Nephron progenitor cell (in vitro differentiated cells): ENCODE data around the gene SYNM.
A peak's percentile ranks its signal among the peaks of the same experiment; 100 is the strongest.

Source experiments
- DNase-seq: peaks from one replicate; pipeline ENCODE4 v3.0.0; 2021
- H3K27ac Mint-ChIP-seq: 2 replicates; pipeline ENCODE4 v1.8.0; 2021; ENCODE audit warnings: mild to moderate bottlenecking, moderate library complexity, mixed read lengths
- H3K27me3 Mint-ChIP-seq: 2 replicates; pipeline ENCODE4 v1.8.0; 2021; ENCODE audit warnings: mild to moderate bottlenecking, low read depth, mixed read lengths; ENCODE audit not compliant: poor library complexity
- H3K36me3 Mint-ChIP-seq: 2 replicates; pipeline ENCODE4 v1.8.0; 2021; ENCODE audit warnings: low read depth, mixed read lengths
- H3K4me1 Mint-ChIP-seq: 2 replicates; pipeline ENCODE4 v1.8.0; 2021; ENCODE audit warnings: mixed read lengths
- H3K4me3 Mint-ChIP-seq: 2 replicates; pipeline ENCODE4 v1.8.0; 2021; ENCODE audit warnings: mild to moderate bottlenecking, moderate library complexity, mixed read lengths
- H3K9me3 Mint-ChIP-seq: 2 replicates; pipeline ENCODE4 v1.8.0; 2021; ENCODE audit warnings: mild to moderate bottlenecking, moderate library complexity, mixed read lengths
- TF ChIP-seq, protein P1 (sequence below): fragments of 200-600 bp; sonication (generic); IDR thresholded peaks from 2 replicates; pipeline ENCODE4 v1.5.0; 2021; ENCODE audit warnings: antibody characterized with exemption

SYNM gene

GRCh38 chr15:99174567-99175395, 69.9 kb downstream of the SYNM start:
- Mint-ChIP-seq H3K27ac (peak overlapping the region; percentile 90), H3K9me3 (no peaks in the 10 kb centered on the region), H3K27me3 (peaks cover 3% of the 10 kb centered on the region), H3K4me1 (peaks cover 28% of the 10 kb centered on the region), H3K36me3 (peaks cover 31% of the 10 kb centered on the region), H3K4me3 (no peak overlapping the region)
- TF ChIP-seq, protein P1, sequence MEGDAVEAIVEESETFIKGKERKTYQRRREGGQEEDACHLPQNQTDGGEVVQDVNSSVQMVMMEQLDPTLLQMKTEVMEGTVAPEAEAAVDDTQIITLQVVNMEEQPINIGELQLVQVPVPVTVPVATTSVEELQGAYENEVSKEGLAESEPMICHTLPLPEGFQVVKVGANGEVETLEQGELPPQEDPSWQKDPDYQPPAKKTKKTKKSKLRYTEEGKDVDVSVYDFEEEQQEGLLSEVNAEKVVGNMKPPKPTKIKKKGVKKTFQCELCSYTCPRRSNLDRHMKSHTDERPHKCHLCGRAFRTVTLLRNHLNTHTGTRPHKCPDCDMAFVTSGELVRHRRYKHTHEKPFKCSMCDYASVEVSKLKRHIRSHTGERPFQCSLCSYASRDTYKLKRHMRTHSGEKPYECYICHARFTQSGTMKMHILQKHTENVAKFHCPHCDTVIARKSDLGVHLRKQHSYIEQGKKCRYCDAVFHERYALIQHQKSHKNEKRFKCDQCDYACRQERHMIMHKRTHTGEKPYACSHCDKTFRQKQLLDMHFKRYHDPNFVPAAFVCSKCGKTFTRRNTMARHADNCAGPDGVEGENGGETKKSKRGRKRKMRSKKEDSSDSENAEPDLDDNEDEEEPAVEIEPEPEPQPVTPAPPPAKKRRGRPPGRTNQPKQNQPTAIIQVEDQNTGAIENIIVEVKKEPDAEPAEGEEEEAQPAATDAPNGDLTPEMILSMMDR: no peak
- DNase-seq: no peak

- peaks cover 37% of the 10 kb centered on the region for H3K4me1 Mint-ChIP-seq
- DNase-seq: no peak
- TF ChIP-seq, protein P1: no peak
- no peak overlapping the region for H3K27ac Mint-ChIP-seq
- no peaks in the 10 kb centered on the region for H3K9me3 Mint-ChIP-seq
- H3K27me3 Mint-ChIP-seq: peaks cover 9% of the 10 kb centered on the region
- peaks cover 23% of the 10 kb centered on the region for H3K36me3 Mint-ChIP-seq
- no peak overlapping the region for H3K4me3 Mint-ChIP-seq
Measured at GRCh38 chr15:99176757-99177156, 71.9 kb downstream of the SYNM start.

- H3K9me3 Mint-ChIP-seq: no peaks in the 10 kb centered on the region
- DNase-seq: no peak
- peaks cover 17% of the 10 kb centered on the region for H3K36me3 Mint-ChIP-seq
- TF ChIP-seq, protein P1: no peak
- H3K27ac Mint-ChIP-seq: no peak overlapping the region
- peaks cover 9% of the 10 kb centered on the region for H3K27me3 Mint-ChIP-seq
- H3K4me3 Mint-ChIP-seq: no peak overlapping the region
- H3K4me1 Mint-ChIP-seq: peaks cover 46% of the 10 kb centered on the region
Measured at GRCh38 chr15:99177679-99178078, 72.8 kb downstream of the SYNM start.

DNA sequence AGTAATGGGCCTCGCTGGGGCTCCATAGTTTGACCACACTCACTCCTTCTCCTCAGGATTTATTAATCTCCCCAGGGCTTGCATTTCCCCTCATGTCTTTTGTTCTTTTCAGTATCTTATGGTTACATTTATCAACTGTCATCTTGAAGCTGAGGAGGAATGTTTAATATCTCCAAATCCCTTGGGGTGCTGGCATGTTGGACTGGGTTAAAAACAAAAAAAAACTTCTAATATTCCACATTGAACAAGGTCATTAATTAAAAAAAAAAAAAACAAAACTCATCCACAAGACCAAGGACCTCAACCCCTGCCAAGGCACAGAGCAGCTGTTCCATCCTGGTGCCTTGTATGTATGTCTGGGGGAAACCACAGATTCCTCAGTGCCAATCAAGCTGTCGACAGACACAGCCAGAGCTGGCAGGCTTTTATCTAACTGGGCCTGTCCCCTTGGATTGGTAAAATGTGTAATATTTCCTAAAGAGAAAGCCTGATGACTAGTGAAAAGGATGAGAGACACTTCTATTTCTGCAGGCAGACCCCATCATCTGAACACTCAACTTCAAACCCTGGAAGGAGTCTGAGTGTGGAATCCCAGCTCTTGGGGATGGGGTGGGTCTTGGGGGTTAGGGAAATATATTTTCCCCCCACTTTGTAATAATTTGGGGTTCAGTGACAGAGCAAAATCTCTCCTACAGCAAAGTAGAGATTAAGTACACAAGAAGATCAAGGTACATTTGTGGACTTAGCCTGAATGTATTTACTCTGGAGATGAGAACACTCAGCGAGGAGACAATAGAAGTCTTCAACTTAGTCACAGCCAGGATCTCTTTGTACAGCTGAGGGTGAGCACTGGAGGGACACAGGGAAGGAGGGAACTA, 75.4 kb downstream of the SYNM start:
- TF ChIP-seq, protein P1: no peak
- no peak overlapping the region for H3K4me3 Mint-ChIP-seq
- H3K9me3 Mint-ChIP-seq: no peaks in the 10 kb centered on the region
- H3K4me1 Mint-ChIP-seq: peaks cover 28% of the 10 kb centered on the region
- peaks cover 9% of the 10 kb centered on the region for H3K27me3 Mint-ChIP-seq
- H3K27ac Mint-ChIP-seq: no peak overlapping the region
- H3K36me3 Mint-ChIP-seq: peaks cover 31% of the 10 kb centered on the region
- DNase-seq: no peak

DNA sequence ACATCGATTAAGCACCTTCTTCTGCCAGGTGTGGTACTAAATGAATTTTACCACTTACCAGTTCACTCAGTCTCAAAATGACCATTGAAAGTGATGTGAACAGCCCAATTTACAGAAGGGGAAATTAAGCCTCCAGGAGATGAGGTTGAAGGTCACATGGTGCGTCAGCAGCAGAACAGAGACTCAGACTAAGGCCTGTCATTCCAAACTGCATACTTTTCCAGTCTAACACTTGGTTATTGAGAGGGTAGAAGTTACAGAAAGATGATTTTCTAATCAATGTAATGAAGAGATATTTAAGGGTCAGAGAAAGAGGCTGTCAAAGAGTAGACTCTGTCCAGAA, 76.1 kb downstream of the SYNM start:
- H3K36me3 Mint-ChIP-seq: peaks cover 37% of the 10 kb centered on the region
- H3K27me3 Mint-ChIP-seq: peaks cover 9% of the 10 kb centered on the region

More for the DNA sequence above, 76.1 kb downstream of the SYNM start:
- H3K4me3 Mint-ChIP-seq: no peak overlapping the region
- H3K27ac Mint-ChIP-seq: no peak overlapping the region
- H3K9me3 Mint-ChIP-seq: no peaks in the 10 kb centered on the region
- TF ChIP-seq, protein P1: no peak
- no peak for DNase-seq
- H3K4me1 Mint-ChIP-seq: peaks cover 22% of the 10 kb centered on the region
